Measurements from ENCODE around the gene KRT25. TPM values are rescaled to one million over a fixed set of nuclear protein-coding genes. Genes with fewer than 3 reads are reported as not detected.

KRT25 gene
- total and polyA plus RNA-seq, 2 of the 8 experiments (the other 6 are each of a cell fraction or from before 2014, with no cell fraction given), result not detected

DNA sequence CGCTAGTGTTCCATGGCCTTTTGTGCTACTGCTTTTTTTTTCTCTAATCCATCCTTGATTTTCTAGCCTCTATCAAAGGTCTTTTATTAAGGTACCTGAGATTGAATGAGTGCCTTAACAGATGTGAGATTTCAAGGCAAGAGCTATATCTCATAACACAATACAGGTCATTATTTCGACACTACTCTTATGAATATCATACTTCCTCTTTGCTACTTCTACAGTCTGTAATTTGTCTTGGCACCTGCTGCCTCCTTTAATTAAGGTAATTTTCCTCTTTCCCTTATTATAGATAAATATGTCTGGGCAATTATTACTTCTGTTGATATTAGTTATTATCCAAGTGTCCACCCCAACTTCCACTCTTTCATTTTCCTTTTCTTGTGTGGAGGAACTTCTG, 39.3 kb upstream of the KRT25 start:
- H3K4me3 ChIP-seq (ENCODE audit: extremely low read depth in 1 of 4, insufficient read depth in 2 of 4, low read depth in 3 of 4, low read length in 4 of 4), result no peak overlapping the region
- H2BK5ac ChIP-seq (ENCODE audit: low read depth, low read length), result no peak overlapping the region
- no peaks in the 10 kb centered on the region for H3K36me3 ChIP-seq (ENCODE audit: control insufficient read depth in 2 of 4, insufficient read depth in 4 of 4, low read length in 3 of 4)
- WGBS, 2 experiments (ENCODE audit: extremely low coverage in 1 of 2, insufficient coverage in 1 of 2, insufficient read length in 1 of 2, insufficient replicate concordance in 2 of 2, low coverage in 1 of 2, low lambda C conversion rate in 2 of 2, missing lambda C conversion rate in 1 of 2), result 82% methylated on average over 2 of the region's 2 CpGs; no CpG with 5 or more reads in 1 of the 2 experiments
- H3K18ac ChIP-seq (ENCODE audit: extremely low read depth, low read length), result no peak overlapping the region
- no peak for FAIRE-seq
- H4K91ac ChIP-seq (replicated peaks; ENCODE audit: insufficient read length, low read length), result no peak overlapping the region
- H2BK20ac ChIP-seq (ENCODE audit: low read length), result no peak overlapping the region
- no peaks in the 10 kb centered on the region for H3K79me1 ChIP-seq (ENCODE audit: low read depth, low read length)
- ChIA-PET POLR2A (ENCODE audit: partially characterized antibody) (no interaction called here), CTCF (ENCODE audit: partially characterized antibody) (interaction anchor here (1.5 to 2.4 kb wide), 3 partner anchors 9 to 179 kb away, joined by 5 to 10 read pairs (median 6); no protein-coding TSS in a partner anchor)
- no peaks in the 10 kb centered on the region for H3K27me3 ChIP-seq (replicated peaks in 1 of 4; ENCODE audit: control insufficient read depth in 3 of 4, extremely low read depth in 1 of 4, insufficient read depth in 3 of 4, low read length in 3 of 4)
- no peak overlapping the region for H3K27ac ChIP-seq (ENCODE audit: low read depth, low read length)
- no peak overlapping the region for H3K56ac ChIP-seq (replicated peaks; ENCODE audit: insufficient read length, low read depth, low read length)
- H3K4ac ChIP-seq (replicated peaks; ENCODE audit: insufficient read length, low read depth, low read length), result no peak overlapping the region
- no peak overlapping the region for H4K8ac ChIP-seq (ENCODE audit: extremely low read depth, insufficient read depth, low read length)
- H3K79me2 ChIP-seq (ENCODE audit: control insufficient read depth in 1 of 2, insufficient read depth in 2 of 2, low read length in 2 of 2), result no peaks in the 10 kb centered on the region
- H3K23me2 ChIP-seq (ENCODE audit: low read depth, low read length), result no peaks in the 10 kb centered on the region
- no peak overlapping the region for H3K4me2 ChIP-seq (ENCODE audit: insufficient read depth in 1 of 2, low read depth in 2 of 2, low read length in 2 of 2)
- H2AFZ ChIP-seq (ENCODE audit: low read length), result no peak overlapping the region
- no peaks in the 10 kb centered on the region for H4K20me1 ChIP-seq (replicated peaks in 1 of 2; ENCODE audit: control insufficient read depth in 1 of 2, insufficient read depth in 2 of 2, low read length in 2 of 2)
- H3K9ac ChIP-seq (replicated peaks in 1 of 4; ENCODE audit: extremely low read depth in 1 of 4, low read depth in 3 of 4, low read length in 3 of 4), result no peak overlapping the region
- H3K14ac ChIP-seq (ENCODE audit: insufficient read length), result no peak overlapping the region
- TF ChIP-seq CREB1 (IDR thresholded peaks at IDR 0.05), result no peak
- TF ChIP-seq EZH2 (IDR thresholded peaks at IDR 0.05; ENCODE audit: low read depth, low read length, severe bottlenecking), result no peak
- no peak for TF ChIP-seq SIN3A (conservative IDR thresholded peaks at IDR 0.05 in 1 of 2, IDR thresholded peaks at IDR 0.05 in 1 of 2; ENCODE audit: low read depth in 1 of 2, low read length in 2 of 2)
- TF ChIP-seq HDAC6 (IDR thresholded peaks at IDR 0.05; ENCODE audit: low read depth, low read length), result no peak
- no peak for TF ChIP-seq SAP30 (IDR thresholded peaks at IDR 0.05; ENCODE audit: insufficient read depth, insufficient replicate concordance, low read length)
- TF ChIP-seq, protein P1, sequence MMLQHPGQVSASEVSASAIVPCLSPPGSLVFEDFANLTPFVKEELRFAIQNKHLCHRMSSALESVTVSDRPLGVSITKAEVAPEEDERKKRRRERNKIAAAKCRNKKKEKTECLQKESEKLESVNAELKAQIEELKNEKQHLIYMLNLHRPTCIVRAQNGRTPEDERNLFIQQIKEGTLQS (IDR thresholded peaks at IDR 0.05; ENCODE audit: insufficient read depth, low read depth, low read length), result no peak
- TF ChIP-seq JUND (IDR thresholded peaks at IDR 0.05; ENCODE audit: low read length), result no peak
- H3K4me1 ChIP-seq (replicated peaks in 1 of 4; ENCODE audit: control insufficient read depth in 3 of 4, insufficient read depth in 4 of 4, low read length in 3 of 4), result no peaks in the 10 kb centered on the region
- no peak overlapping the region for H2BK120ac ChIP-seq (replicated peaks; ENCODE audit: low read depth, low read length)
- DNase-seq (ENCODE audit: low read depth in 1 of 2, low spot score in 2 of 2), result no peak
- no peak overlapping the region for H2BK15ac ChIP-seq (ENCODE audit: low read length)
- no peak overlapping the region for H4K5ac ChIP-seq (ENCODE audit: insufficient read length, low read depth, low read length)
- no peak overlapping the region for H3K23ac ChIP-seq (ENCODE audit: insufficient read length)
- H2BK12ac ChIP-seq (ENCODE audit: low read depth, low read length), result no peak overlapping the region
- H3K9me3 ChIP-seq (ENCODE audit: insufficient read depth in 2 of 2, low read depth in 1 of 2, low read length in 1 of 2), result no peaks in the 10 kb centered on the region
- no peak overlapping the region for H2AK5ac ChIP-seq (ENCODE audit: low read depth, low read length)
